Measurements from ENCODE around the gene IFT172.

IFT172 gene

DNA sequence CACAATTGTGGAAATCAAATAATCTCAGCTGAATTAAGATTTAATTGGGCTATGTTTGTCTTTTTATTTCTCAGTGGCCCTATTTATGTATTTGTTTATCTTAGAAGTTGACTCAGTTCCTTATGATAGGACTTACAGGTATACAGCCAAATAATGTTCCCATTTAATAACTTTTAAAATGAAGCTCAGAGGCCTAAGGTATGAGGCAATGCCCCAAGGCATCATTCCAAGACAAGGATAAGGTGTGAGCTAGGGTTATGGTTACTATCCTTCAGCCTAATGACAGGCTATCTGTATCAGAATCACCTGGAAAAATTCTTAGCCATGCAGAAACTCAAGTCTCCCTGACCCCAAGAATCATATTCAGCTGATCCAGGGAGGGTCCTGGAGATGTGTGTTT lies 68.5 kb downstream of the IFT172 start:
- no peak for DNase-seq

DNA sequence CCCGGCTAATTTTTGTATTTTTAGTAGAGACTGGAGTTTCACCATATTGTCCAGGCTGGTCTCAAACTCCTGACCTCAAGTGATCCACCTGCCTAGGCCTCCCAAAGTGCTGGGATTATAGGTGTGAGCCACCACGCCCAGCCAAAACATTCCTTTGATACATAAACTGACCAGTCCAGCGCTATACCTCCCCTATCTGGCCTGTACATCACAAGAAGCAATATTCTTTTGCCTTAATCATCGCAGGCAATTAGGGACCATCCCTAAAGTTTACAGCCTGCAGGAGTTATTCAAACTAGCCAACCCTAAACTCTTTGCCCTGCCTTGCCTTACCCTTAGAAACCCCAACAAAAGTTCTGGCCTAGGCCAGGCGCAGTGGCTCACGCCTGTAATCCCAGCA lies 73.4 kb downstream of the IFT172 start:
- DNase-seq = no peak

DNA sequence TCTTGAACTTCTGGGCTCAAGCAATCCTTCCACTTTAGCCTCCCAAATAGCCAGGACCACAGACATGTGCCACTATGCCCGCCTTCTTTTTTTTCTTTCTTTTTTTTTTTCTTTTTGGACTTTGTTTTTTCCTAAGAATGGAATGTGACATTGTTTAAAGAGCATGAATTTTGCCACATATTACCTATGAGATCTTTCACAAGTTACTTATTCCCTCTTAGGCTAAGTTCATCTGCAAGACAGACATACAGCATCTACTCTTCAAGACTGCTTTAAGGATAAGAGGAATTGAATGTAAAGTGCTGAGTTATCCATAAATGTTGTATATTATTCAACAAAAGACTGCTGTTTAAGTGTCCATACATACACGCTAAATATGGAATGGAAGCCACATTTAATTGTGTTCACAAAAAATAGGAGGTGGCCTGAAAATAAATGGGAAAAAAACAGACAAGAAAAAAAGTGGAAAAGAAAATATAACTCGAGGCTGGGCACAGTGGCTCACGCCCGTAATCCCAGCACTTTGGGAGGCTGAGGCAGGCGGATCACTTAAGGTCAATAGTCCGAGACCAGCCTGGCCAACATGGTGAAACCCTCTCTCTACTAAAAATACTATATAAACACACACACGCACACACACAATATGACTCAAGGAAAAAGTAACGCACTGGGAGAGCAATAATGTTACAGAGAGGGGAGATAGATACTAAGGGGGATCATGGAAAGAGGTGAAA lies 77.0 kb downstream of the IFT172 start:
- no peak for DNase-seq

GRCh38 chr2:27409321-27410073 lies 80.0 kb downstream of the IFT172 start, which contains the start of gene PPM1G:
PPM1G (minus strand) TSS chr2:27409591; CDS start chr2:27409422, 169 bp downstream.
- peak; percentile 98 for DNase-seq

DNA sequence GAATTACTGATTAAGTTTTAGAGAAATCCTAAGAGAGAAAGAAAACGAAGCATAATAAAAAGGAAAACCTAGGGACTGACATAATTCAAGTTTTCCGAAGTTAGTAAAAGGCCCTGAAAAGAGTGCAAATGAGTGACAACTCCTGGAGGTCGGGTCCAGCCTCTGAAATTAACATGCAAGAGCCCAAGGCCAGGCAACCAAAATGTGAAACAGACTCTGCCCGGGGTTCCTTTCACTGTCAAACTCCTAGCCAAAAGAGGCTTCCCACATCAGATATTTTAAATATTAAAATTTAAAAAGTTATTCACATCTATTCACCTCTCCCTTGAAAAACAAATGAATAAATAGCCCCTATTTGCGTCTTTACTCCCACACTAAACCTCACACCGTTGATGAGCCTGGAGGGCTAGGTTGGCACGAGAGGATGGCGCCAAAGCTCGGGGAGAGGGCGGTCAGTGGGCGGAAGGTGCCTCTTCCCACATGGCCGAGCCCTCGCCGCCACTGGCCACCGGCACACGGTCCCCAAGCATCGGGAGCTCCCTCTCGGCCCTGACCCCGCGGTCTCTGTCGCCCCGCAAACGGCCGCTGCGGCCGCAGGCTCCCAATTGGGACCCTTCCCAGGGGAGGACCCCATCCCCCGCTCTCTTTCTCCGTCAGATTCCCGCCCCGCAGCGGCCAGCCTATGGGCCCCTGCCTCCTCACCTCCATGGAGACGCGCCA lies 80.8 kb downstream of the IFT172 start:
- DNase-seq = peak in 1 of 2 experiments; percentile 20

DNA sequence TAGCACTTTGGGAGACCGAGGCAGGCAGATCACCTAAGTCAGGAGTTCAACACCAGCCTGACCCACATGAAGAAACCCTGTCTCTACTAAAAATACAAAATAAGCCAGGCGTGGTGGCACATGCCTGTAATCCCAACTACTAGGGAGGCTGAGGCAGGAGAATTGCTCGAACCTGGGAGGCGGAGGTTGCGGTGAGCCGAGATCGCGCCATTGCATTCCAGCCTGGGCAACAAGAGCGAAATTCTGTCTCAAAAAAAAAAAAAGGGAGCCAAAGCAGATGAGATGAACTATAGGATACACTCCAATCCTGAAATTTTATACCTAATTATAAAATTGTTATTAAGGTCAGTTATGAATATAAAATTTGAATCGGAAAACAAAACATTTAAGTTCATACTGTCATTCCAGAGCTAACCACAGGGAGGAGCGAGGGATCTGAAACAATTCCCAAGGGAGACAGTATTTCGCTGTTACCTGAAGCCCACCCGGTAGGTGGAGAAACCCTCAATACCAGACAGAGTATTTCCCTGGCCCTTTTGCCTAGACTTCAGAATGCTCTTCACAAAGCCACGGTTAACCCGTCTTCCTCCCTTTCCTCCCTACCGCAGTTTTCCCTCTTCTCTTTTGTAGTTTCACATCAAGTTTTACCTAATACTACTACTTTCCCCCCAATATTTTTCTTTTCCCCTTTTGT lies 81.6 kb downstream of the IFT172 start:
- DNase-seq = no peak

- no peak for DNase-seq
These were observed 89.0 kb downstream of the IFT172 start for GRCh38 chr2:27400348-27401135.

DNA sequence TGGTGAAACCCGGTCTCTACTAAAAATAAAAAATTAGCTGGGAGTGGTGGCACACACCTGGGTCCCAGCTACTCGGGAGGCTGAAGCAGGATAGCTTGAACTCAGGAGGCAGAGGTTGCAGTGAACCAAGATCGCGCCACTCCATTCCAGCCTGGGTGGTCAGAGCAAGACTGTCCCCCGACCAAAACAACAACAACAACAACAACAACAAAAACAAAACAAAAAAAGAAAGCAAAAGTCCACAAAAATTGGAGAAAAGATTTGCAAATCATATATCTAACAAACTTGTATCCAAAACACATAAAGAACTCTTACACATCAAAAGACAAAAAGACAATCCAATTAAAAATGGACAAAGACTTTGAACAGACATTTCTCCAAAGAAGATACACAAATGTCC lies 90.6 kb downstream of the IFT172 start:
- DNase-seq = no peak
